GM12878 (cell line): ENCODE results near the gene EIF6. TPM values are rescaled to one million over a fixed set of nuclear protein-coding genes. Genes with fewer than 3 reads are reported as not detected.

Experiments used
- ATAC-seq: fragments of 200-7000 bp; cut with Tn5 transposase; 3 replicates; pipeline ENCODE4 v1.9.1; 2020; ENCODE audit warnings: mild to moderate bottlenecking, moderate library complexity
- BruUV-seq: library from RNA; stranded (reverse); fragments of 400-500 nt; replicated peaks from 2 replicates; lab custom pipeline; 2021; lab: Mats Ljungman, UMichigan
- CTCF ChIA-PET: fragments of 300-600 bp; sonication (Branson Sonifier 250); formaldehyde crosslinking; extraction: SDS; loops from one replicate; lab custom pipeline; 2021; ENCODE audit warnings: inconsistent platforms; lab: Yijun Ruan, JAX
- POLR2A ChIA-PET: fragments of 350-600 bp; formaldehyde crosslinking; extraction: SDS; loops from one replicate; lab custom pipeline; 2021; ENCODE audit warnings: inconsistent platforms; lab: Charles Lee
- RAD21 ChIA-PET: fragments of 300-600 bp; sonication (Branson Sonifier 250); formaldehyde crosslinking; loops from one replicate; lab custom pipeline; 2023; ENCODE audit warnings: antibody characterized with exemption; ENCODE audit not compliant: unreplicated experiment; lab: Charles Lee
- SMC1A ChIA-PET: fragments of 300-600 bp; sonication (Branson Sonifier 250); formaldehyde crosslinking; loops from one replicate; lab custom pipeline; 2023; ENCODE audit not compliant: unreplicated experiment, uncharacterized antibody; lab: Charles Lee
- DNase-seq: peaks from one replicate; pipeline ENCODE4 v3.0.0-alpha.2; 2011; ENCODE audit warnings: low read depth, low spot score
- FAIRE-seq: peaks from 3 replicates; lab custom pipeline; 2011; peaks lifted over from hg19 to GRCh38; lab: Jason Lieb, UNC
- H2AFZ ChIP-seq: 2 replicates; pipeline ENCODE4 v1.6.0; 2011; ENCODE audit warnings: low read depth, low read length, control low read depth; ENCODE audit not compliant: control insufficient read depth
- H3K27ac ChIP-seq: 2 replicates; pipeline ENCODE4 v1.5.1; 2011; ENCODE audit warnings: control low read depth; ENCODE audit not compliant: control insufficient read depth, insufficient read depth
- H3K27me3 ChIP-seq, 2 experiments: replicated peaks in 1 of 2; 2 replicates each; pipeline versions ENCODE4 v1.6.0 to v1.6.1; 2011; ENCODE audit warnings: low read length in 1 of 2; ENCODE audit not compliant: control insufficient read depth in 2 of 2, insufficient read depth in 2 of 2
- H3K36me3 ChIP-seq, 2 experiments: 2 replicates each; pipeline ENCODE4 v1.5.1; 2011; ENCODE audit warnings: low read length in 1 of 2; ENCODE audit not compliant: control insufficient read depth in 2 of 2, insufficient read depth in 2 of 2
- H3K4me1 ChIP-seq: 2 replicates; pipeline ENCODE4 v1.6.1; 2011; ENCODE audit warnings: mild to moderate bottlenecking, low read length, moderate library complexity, mixed read lengths; ENCODE audit not compliant: control insufficient read depth, insufficient read depth
- H3K4me2 ChIP-seq: 2 replicates; pipeline ENCODE4 v1.6.0; 2011; ENCODE audit warnings: control low read depth; ENCODE audit not compliant: control insufficient read depth, insufficient read depth
- H3K4me3 ChIP-seq: fragments of 200-600 bp; sonication (generic); 2 replicates; pipeline ENCODE4 v1.5.1; 2016
- H3K79me2 ChIP-seq: 2 replicates; pipeline ENCODE4 v1.6.0; 2011; ENCODE audit warnings: low read length; ENCODE audit not compliant: control insufficient read depth, insufficient read depth
- H3K9ac ChIP-seq: 2 replicates; pipeline ENCODE4 v1.8.0; 2011; ENCODE audit warnings: low read length, control low read depth, mixed read lengths; ENCODE audit not compliant: control insufficient read depth, insufficient read depth
- H3K9me3 ChIP-seq: replicated peaks from 3 replicates; pipeline ENCODE4 v1.5.1; 2011; ENCODE audit warnings: mild to moderate bottlenecking, low read length; ENCODE audit not compliant: control insufficient read depth, insufficient read depth
- H4K20me1 ChIP-seq: 2 replicates; pipeline ENCODE4 v1.6.0; 2011; ENCODE audit not compliant: control insufficient read depth, insufficient read depth
- CEBPB ChIP-seq, 2 experiments: fragments of 150-350 bp in 1 of 2; IDR thresholded peaks; 2 replicates each; pipeline ENCODE4 v1.6.1; 2012 to 2014; ENCODE audit warnings: low read depth in 2 of 2, low read length in 2 of 2, borderline replicate concordance in 1 of 2, inconsistent platforms in 1 of 2
- CREM ChIP-seq: IDR thresholded peaks from 2 replicates; pipeline ENCODE4 v1.6.1; 2014; ENCODE audit warnings: antibody characterized with exemption, low read depth
- GABPA ChIP-seq: IDR thresholded peaks from 2 replicates; pipeline ENCODE4 v1.6.1; 2014; ENCODE audit warnings: antibody characterized with exemption, low read depth, mild to moderate bottlenecking, inconsistent platforms
- RFX5 ChIP-seq: IDR thresholded peaks from 2 replicates; pipeline ENCODE4 v1.6.1; 2011; ENCODE audit warnings: low read depth, low read length, improper control_type of control experiment
- SUZ12 ChIP-seq: fragments of 200-600 bp; sonication (generic); IDR thresholded peaks from one replicate; pipeline ENCODE4 v1.6.1; 2018; ENCODE audit warnings: antibody characterized with exemption, mild to moderate bottlenecking; ENCODE audit not compliant: unreplicated experiment
- TCF3 ChIP-seq: IDR thresholded peaks from 2 replicates; pipeline ENCODE4 v1.6.1; 2012; ENCODE audit warnings: low read depth, mild to moderate bottlenecking, low read length, borderline replicate concordance; ENCODE audit not compliant: insufficient read depth
- ZZZ3 ChIP-seq: IDR thresholded peaks from 2 replicates; pipeline ENCODE4 v1.6.1; 2011; ENCODE audit warnings: low read depth; ENCODE audit not compliant: control insufficient read depth, insufficient read length
- WGBS: methylation state at CpG from one replicate; pipeline ENCODE4 v1.1.6; 2016; ENCODE audit warnings: low lambda C conversion rate; ENCODE audit not compliant: insufficient replicate concordance, insufficient coverage; ENCODE audit errors: missing lambda C conversion rate; 5-methylcytosine and 5-hydroxymethylcytosine counted together
- in situ Hi-C: fragments of 300-500 bp; cut with MboI; formaldehyde crosslinking; loops from 9 replicates; pipeline ENCODE4 v1.14.3; 2018; ENCODE audit warnings: mixed read lengths
- intact Hi-C: fragments of 100-400 bp; cut with micrococcal nuclease; formaldehyde crosslinking; loops from one replicate; pipeline ENCODE4 v1.14.2; 2022; ENCODE audit not compliant: unreplicated experiment
- polyA plus RNA-seq, 11 experiments: library from polyadenylated mRNA; depleted of rRNA in 4 of 11; unstranded in 6 of 11; stranded (reverse) in 5 of 11; fragments of >200 nt; fragmentation: Nextera tagmentation in 4 of 11; fragmentation: Illumina TruSeq in 1 of 11; extraction: Ambion mirVana in 4 of 11; extraction: Trizol in 1 of 11; gene quantifications; 1 replicate in 1 of 11; 2 replicates in 10 of 11; pipeline versions ENCODE4 v1.2.1 to v1.2.3, GENCODE V29; 2011 to 2016; ENCODE audit warnings: inconsistent platforms in 2 of 11, missing spikeins in 2 of 11, low read depth in 1 of 11
- total RNA-seq, 4 experiments: library from RNA; depleted of rRNA in 3 of 4; stranded (reverse); fragments of >200 nt in 3 of 4; fragmentation: Illumina TruSeq in 1 of 4; extraction: Trizol in 1 of 4; gene quantifications; 2 replicates each; pipeline versions ENCODE4 v1.2.1 to v1.2.3, GENCODE V29; 2013 to 2021
- TF ChIP-seq, protein P1 (sequence below): fragments of 450-650 bp; IDR thresholded peaks from 2 replicates; pipeline ENCODE4 v1.6.1; 2017; ENCODE audit warnings: borderline replicate concordance
- TF ChIP-seq, protein P2 (sequence below): fragments of 450-650 bp; IDR thresholded peaks from 2 replicates; pipeline ENCODE4 v1.6.1; 2016; ENCODE audit warnings: mild to moderate bottlenecking
- TF ChIP-seq, protein P3 (sequence below): fragments of 450-650 bp; IDR thresholded peaks from 2 replicates; pipeline ENCODE4 v1.6.1; 2016; ENCODE audit warnings: mild to moderate bottlenecking, moderate library complexity, borderline replicate concordance
- TF ChIP-seq, protein P4 (sequence below): fragments of 450-650 bp; IDR thresholded peaks from 2 replicates; pipeline ENCODE4 v1.6.1; 2017; ENCODE audit warnings: mild to moderate bottlenecking, low read depth, inconsistent platforms; ENCODE audit not compliant: poor library complexity, severe bottlenecking

The EIF6 gene
- total and polyA plus RNA-seq, 10 of the 15 experiments (the other 5 are each of a cell fraction or from before 2014, with no cell fraction given), result 127 to 607 (median 197) TPM

DNA sequence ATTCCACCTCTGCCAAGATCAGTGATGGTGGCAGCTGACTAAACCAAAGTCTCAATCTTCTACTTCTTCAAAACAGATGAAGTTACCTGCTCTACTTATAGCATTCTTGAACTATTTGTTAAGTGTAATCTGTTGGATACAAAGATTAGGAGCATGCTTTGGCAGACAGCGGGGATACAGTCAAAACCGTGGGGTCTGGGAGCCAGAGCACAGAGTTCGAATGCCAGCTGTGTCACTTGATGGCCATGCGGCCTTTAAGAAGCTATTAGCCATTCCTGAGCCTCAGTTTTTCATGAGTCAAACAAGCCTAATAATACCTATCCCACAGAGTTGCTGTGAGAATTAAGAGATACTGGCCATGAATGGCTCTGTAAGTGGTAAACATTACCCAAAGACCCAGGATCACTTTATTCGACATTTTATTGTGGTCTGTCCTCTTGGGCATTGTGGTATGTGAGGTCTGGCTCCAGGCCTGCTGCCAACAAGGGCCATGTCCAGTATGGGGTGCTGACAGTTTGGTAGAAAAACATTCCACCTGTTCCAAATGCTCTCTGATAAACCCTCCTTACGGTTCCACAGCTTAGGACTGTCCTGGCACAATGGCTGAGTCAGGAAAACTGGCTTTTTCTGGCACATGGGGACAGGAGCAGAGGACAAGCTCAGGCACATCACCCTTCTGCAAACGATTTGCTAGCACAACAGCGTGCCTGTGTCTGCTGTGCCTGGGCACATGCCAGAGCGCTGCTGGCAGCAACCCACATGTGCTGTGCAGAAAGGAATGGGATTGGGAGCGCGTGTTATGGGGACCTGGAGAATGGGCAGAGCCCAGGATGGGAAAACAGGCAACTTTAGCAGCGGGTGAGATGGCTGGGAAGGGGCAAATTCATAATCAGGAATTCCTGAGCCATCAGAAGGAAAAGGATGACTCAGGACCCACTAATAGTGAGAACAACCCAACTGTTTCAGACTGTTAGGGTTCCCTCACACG, 23.4 kb upstream of the EIF6 start:
- Histone ChIP-seq H3K36me3 (peaks cover 2 to 3% of the 10 kb centered on the region in 2 experiments; a peak in 3 of 4 replicates), H3K27ac (no peak overlapping the region), H2AFZ (no peak overlapping the region), H4K20me1 (no peaks in the 10 kb centered on the region), H3K9me3 (no peaks in the 10 kb centered on the region), H3K4me1 (peaks cover 3% of the 10 kb centered on the region), H3K79me2 (no peaks in the 10 kb centered on the region), H3K4me2 (no peak overlapping the region), H3K27me3 (no peaks in the 10 kb centered on the region), H3K9ac (no peak overlapping the region), H3K4me3 (no peak overlapping the region)
- CTCF ChIA-PET, result interaction anchor here (0.6 to 7.3 kb wide), 12 partner anchors 10 to 222 kb away, joined by 3 to 81 read pairs (median 4); no protein-coding TSS in a partner anchor
- DNase-seq, result no peak
- ATAC-seq, result no peak
- POLR2A ChIA-PET, result no interaction called here
- FAIRE-seq, result no peak
- SMC1A ChIA-PET, result interaction anchor here (0.8 to 1.6 kb wide), 2 partner anchors 131 to 163 kb away, joined by 3 read pairs; partner anchors contain the start of gene GDF5
- 65% methylated on average over 13 of the region's 13 CpGs for whole genome bisulfite sequencing
- intact Hi-C loops (no loop called here), in situ Hi-C loops (no loop called here)
- no TSS peak for BruUV-seq
- RAD21 ChIA-PET, result interaction anchor here (1.2 kb wide), 1 partner anchor 131 kb away, joined by 4 read pairs; no protein-coding TSS in a partner anchor
- TF ChIP-seq GABPA (no peak), SUZ12 (no peak), CREM (no peak), CEBPB (IDR thresholded peaks at IDR 0.05; ENCODE audit: borderline replicate concordance in 1 of 2, low read depth in 2 of 2, low read length in 2 of 2) (no peak), RFX5 (no peak), TCF3 (no peak), ZZZ3 (no peak)
- TF ChIP-seq, protein P1, sequence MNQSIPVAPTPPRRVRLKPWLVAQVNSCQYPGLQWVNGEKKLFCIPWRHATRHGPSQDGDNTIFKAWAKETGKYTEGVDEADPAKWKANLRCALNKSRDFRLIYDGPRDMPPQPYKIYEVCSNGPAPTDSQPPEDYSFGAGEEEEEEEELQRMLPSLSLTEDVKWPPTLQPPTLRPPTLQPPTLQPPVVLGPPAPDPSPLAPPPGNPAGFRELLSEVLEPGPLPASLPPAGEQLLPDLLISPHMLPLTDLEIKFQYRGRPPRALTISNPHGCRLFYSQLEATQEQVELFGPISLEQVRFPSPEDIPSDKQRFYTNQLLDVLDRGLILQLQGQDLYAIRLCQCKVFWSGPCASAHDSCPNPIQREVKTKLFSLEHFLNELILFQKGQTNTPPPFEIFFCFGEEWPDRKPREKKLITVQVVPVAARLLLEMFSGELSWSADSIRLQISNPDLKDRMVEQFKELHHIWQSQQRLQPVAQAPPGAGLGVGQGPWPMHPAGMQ, result no peak
- TF ChIP-seq, protein P2, sequence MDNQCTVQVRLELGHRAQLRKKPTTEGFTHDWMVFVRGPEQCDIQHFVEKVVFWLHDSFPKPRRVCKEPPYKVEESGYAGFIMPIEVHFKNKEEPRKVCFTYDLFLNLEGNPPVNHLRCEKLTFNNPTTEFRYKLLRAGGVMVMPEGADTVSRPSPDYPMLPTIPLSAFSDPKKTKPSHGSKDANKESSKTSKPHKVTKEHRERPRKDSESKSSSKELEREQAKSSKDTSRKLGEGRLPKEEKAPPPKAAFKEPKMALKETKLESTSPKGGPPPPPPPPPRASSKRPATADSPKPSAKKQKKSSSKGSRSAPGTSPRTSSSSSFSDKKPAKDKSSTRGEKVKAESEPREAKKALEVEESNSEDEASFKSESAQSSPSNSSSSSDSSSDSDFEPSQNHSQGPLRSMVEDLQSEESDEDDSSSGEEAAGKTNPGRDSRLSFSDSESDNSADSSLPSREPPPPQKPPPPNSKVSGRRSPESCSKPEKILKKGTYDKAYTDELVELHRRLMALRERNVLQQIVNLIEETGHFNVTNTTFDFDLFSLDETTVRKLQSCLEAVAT, result no peak
- TF ChIP-seq, protein P3, sequence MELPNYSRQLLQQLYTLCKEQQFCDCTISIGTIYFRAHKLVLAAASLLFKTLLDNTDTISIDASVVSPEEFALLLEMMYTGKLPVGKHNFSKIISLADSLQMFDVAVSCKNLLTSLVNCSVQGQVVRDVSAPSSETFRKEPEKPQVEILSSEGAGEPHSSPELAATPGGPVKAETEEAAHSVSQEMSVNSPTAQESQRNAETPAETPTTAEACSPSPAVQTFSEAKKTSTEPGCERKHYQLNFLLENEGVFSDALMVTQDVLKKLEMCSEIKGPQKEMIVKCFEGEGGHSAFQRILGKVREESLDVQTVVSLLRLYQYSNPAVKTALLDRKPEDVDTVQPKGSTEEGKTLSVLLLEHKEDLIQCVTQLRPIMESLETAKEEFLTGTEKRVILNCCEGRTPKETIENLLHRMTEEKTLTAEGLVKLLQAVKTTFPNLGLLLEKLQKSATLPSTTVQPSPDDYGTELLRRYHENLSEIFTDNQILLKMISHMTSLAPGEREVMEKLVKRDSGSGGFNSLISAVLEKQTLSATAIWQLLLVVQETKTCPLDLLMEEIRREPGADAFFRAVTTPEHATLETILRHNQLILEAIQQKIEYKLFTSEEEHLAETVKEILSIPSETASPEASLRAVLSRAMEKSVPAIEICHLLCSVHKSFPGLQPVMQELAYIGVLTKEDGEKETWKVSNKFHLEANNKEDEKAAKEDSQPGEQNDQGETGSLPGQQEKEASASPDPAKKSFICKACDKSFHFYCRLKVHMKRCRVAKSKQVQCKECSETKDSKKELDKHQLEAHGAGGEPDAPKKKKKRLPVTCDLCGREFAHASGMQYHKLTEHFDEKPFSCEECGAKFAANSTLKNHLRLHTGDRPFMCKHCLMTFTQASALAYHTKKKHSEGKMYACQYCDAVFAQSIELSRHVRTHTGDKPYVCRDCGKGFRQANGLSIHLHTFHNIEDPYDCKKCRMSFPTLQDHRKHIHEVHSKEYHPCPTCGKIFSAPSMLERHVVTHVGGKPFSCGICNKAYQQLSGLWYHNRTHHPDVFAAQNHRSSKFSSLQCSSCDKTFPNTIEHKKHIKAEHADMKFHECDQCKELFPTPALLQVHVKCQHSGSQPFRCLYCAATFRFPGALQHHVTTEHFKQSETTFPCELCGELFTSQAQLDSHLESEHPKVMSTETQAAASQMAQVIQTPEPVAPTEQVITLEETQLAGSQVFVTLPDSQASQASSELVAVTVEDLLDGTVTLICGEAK, result no peak
- TF ChIP-seq, protein P4, sequence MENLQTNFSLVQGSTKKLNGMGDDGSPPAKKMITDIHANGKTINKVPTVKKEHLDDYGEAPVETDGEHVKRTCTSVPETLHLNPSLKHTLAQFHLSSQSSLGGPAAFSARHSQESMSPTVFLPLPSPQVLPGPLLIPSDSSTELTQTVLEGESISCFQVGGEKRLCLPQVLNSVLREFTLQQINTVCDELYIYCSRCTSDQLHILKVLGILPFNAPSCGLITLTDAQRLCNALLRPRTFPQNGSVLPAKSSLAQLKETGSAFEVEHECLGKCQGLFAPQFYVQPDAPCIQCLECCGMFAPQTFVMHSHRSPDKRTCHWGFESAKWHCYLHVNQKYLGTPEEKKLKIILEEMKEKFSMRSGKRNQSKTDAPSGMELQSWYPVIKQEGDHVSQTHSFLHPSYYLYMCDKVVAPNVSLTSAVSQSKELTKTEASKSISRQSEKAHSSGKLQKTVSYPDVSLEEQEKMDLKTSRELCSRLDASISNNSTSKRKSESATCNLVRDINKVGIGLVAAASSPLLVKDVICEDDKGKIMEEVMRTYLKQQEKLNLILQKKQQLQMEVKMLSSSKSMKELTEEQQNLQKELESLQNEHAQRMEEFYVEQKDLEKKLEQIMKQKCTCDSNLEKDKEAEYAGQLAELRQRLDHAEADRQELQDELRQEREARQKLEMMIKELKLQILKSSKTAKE, result no peak
